Thymus (tissue), 11 donors: ENCODE measurements around the gene DAGLA. TPM values are rescaled to one million over a fixed set of nuclear protein-coding genes. Genes with fewer than 3 reads are reported as not detected.

ENCODE experiments used
- DNase-seq, 9 donors: peaks; one replicate each; pipeline ENCODE4 v3.0.0-alpha.2; 2013; ENCODE audit warnings: low spot score in 9 of 9, low read depth in 6 of 9, missing footprints in 1 of 9
- H3K27ac ChIP-seq, 2 donors: one replicate each; pipeline ENCODE4 v1.5.1; 2013; ENCODE audit warnings: control low read depth in 1 of 2, low read depth in 1 of 2, low read length in 1 of 2, mild to moderate bottlenecking in 1 of 2, moderate library complexity in 1 of 2
- H3K27me3 ChIP-seq, 2 donors: one replicate each; pipeline ENCODE4 v1.5.1; 2013; ENCODE audit warnings: low read length in 1 of 2; ENCODE audit not compliant: control insufficient read depth in 2 of 2, insufficient read depth in 1 of 2
- H3K36me3 ChIP-seq, 2 donors: one replicate each; pipeline ENCODE4 v1.5.1; 2013; ENCODE audit warnings: low read length in 1 of 2, mild to moderate bottlenecking in 1 of 2, moderate library complexity in 1 of 2; ENCODE audit not compliant: control insufficient read depth in 2 of 2, insufficient read depth in 2 of 2
- H3K4me1 ChIP-seq, 2 donors: one replicate each; pipeline ENCODE4 v1.5.1; 2013; ENCODE audit warnings: low read length in 2 of 2; ENCODE audit not compliant: control insufficient read depth in 2 of 2, insufficient read depth in 2 of 2
- H3K4me3 ChIP-seq, 2 donors: one replicate each; pipeline ENCODE4 v1.5.1; 2013; ENCODE audit warnings: low read length in 2 of 2, control low read depth in 1 of 2, mild to moderate bottlenecking in 1 of 2
- H3K9me3 ChIP-seq, 2 donors: one replicate each; pipeline ENCODE4 v1.5.1; 2013; ENCODE audit warnings: low read length in 1 of 2, mild to moderate bottlenecking in 1 of 2; ENCODE audit not compliant: control insufficient read depth in 2 of 2, insufficient read depth in 1 of 2
- WGBS: extraction: QIAGEN DNeasy Blood & Tissue Kit; methylation state at CpG from one replicate; pipeline ENCODE4 v1.1.7; 2013; 5-methylcytosine and 5-hydroxymethylcytosine counted together
- polyA plus RNA-seq: library from polyadenylated mRNA; stranded (reverse); fragments of 200-250 nt; gene quantifications from one replicate; pipeline ENCODE4 v1.2.3, GENCODE V29; 2013
- total RNA-seq: library from RNA; stranded (reverse); fragments of 120-200 nt; gene quantifications from one replicate; pipeline ENCODE4 v1.2.4, GENCODE V29; 2013
- donor health status: healthy.

The DAGLA gene
- total and polyA plus RNA-seq, 2 donors = 0.14 to 0.43 TPM

GRCh38 chr11:61791737-61792309, 111.6 kb downstream of the DAGLA start:
- H3K4me1 ChIP-seq = peaks cover 14 to 18% of the 10 kb centered on the region in 2 donors
- peak overlapping the region in 1 of 2 donors; percentile 94 for H3K27ac ChIP-seq
- DNase-seq = peak in 1 of 9 donors; percentile 7
- H3K9me3 ChIP-seq = no peaks in the 10 kb centered on the region
- H3K36me3 ChIP-seq = peaks cover 44 to 63% of the 10 kb centered on the region in 2 donors
- no peaks in the 10 kb centered on the region for H3K27me3 ChIP-seq
- 10% methylated on average over 14 of the region's 14 CpGs for WGBS
- H3K4me3 ChIP-seq = peak overlapping the region; percentile 82 to 87

GRCh38 chr11:61792310-61793082, 112.3 kb downstream of the DAGLA start, which contains the start of the genes FEN1 and TMEM258:
Gene FEN1 (plus strand): TSS chr11:61792911. CDS start chr11:61795362, 2,451 bp downstream.
Gene TMEM258 (minus strand): TSS chr11:61792599. CDS start chr11:61792558, 41 bp downstream.
- Histone ChIP-seq H3K36me3 (peaks cover 38 to 60% of the 10 kb centered on the region in 2 donors), H3K27ac (peak within 1 kb of the TSS; percentile 94), H3K4me1 (peaks cover 14 to 18% of the 10 kb centered on the region in 2 donors), H3K27me3 (no peaks in the 10 kb centered on the region), H3K9me3 (no peaks in the 10 kb centered on the region), H3K4me3 (peak within 1 kb of the TSS; percentile 82 to 87)
- under 1% methylated on average over 61 of the region's 61 CpGs for WGBS
- peak; percentile 81 to 94 (median 85) for DNase-seq

- Histone ChIP-seq H3K4me1 (peaks cover 14 to 18% of the 10 kb centered on the region in 2 donors), H3K9me3 (no peaks in the 10 kb centered on the region), H3K27ac (peak overlapping the region; percentile 94), H3K27me3 (no peaks in the 10 kb centered on the region), H3K4me3 (peak overlapping the region; percentile 82 to 87), H3K36me3 (peaks cover 30 to 56% of the 10 kb centered on the region in 2 donors)
- DNase-seq = no peak
- WGBS = 8% methylated on average over 29 of the region's 29 CpGs
Observed at GRCh38 chr11:61793083-61793828, 113.1 kb downstream of the DAGLA start.

GRCh38 chr11:61793829-61794204, 113.6 kb downstream of the DAGLA start:
- Histone ChIP-seq H3K4me3 (peak overlapping the region; percentile 82 to 87), H3K36me3 (peaks cover 27 to 56% of the 10 kb centered on the region in 2 donors), H3K9me3 (no peaks in the 10 kb centered on the region), H3K27me3 (no peaks in the 10 kb centered on the region), H3K27ac (no peak overlapping the region), H3K4me1 (peaks cover 14 to 18% of the 10 kb centered on the region in 2 donors)
- whole genome bisulfite sequencing = 73% methylated on average over 3 of the region's 3 CpGs
- no peak for DNase-seq

GRCh38 chr11:61794579-61794978, 114.4 kb downstream of the DAGLA start:
- no peak for DNase-seq
- H3K27me3 ChIP-seq = no peaks in the 10 kb centered on the region
- peaks cover 14 to 18% of the 10 kb centered on the region in 2 donors for H3K4me1 ChIP-seq
- no peak overlapping the region for H3K4me3 ChIP-seq
- peaks cover 19 to 55% of the 10 kb centered on the region in 2 donors for H3K36me3 ChIP-seq
- H3K27ac ChIP-seq = no peak overlapping the region
- 95% methylated on average over 4 of the region's 4 CpGs for WGBS
- H3K9me3 ChIP-seq = no peaks in the 10 kb centered on the region

GRCh38 chr11:61795459-61795858, 115.3 kb downstream of the DAGLA start:
- DNase-seq = no peak
- H3K4me1 ChIP-seq = peaks cover 14 to 18% of the 10 kb centered on the region in 2 donors

GRCh38 chr11:61795876-61796526, 115.8 kb downstream of the DAGLA start:
- no peak for DNase-seq
- Histone ChIP-seq H3K4me1 (peaks cover 14 to 18% of the 10 kb centered on the region in 2 donors), H3K36me3 (peaks cover 16 to 48% of the 10 kb centered on the region in 2 donors), H3K9me3 (no peaks in the 10 kb centered on the region), H3K27ac (no peak overlapping the region), H3K27me3 (no peaks in the 10 kb centered on the region), H3K4me3 (no peak overlapping the region)
- WGBS = 97% methylated on average over 18 of the region's 18 CpGs

More at GRCh38 chr11:61795459-61795858, 115.3 kb downstream of the DAGLA start:
- H3K9me3 ChIP-seq = no peaks in the 10 kb centered on the region
- 95% methylated on average over 12 of the region's 12 CpGs for WGBS
- H3K27ac ChIP-seq = no peak overlapping the region
- H3K4me3 ChIP-seq = no peak overlapping the region
- H3K27me3 ChIP-seq = no peaks in the 10 kb centered on the region
- peaks cover 16 to 51% of the 10 kb centered on the region in 2 donors for H3K36me3 ChIP-seq
